Mesenteric fat pad (tissue), 1 donor: ENCODE results near the gene MFSD6L. TPM values are rescaled to one million over a fixed set of nuclear protein-coding genes. Genes with fewer than 3 reads are reported as not detected.
"Not testable (repeated sequence)": the region's sequence is repeated elsewhere in the genome, so short reads cannot be mapped to it uniquely, and the experiment has no call there.

Source experiments
- DNase-seq: peaks from one replicate; pipeline ENCODE4 v3.0.0-alpha.2; 2020; ENCODE audit warnings: low spot score
- total RNA-seq: library from RNA; stranded (reverse); fragmentation: NEBNext Ultra II Directional; extraction: Animal tissue kit (Norgen Biotek cat#: 25700); gene quantifications from one replicate; pipeline ENCODE4 v1.2.1, GENCODE V29; 2021
- donor health status: DM: yes; HTN: yes; CAD: no.

Gene MFSD6L
- total RNA-seq, 1 donor from 2014 or later: not detected

GRCh38 chr17:8826808-8827435, 27.8 kb upstream of the MFSD6L start:
- peak; percentile 76 for DNase-seq

GRCh38 chr17:8825802-8826201, 26.6 kb upstream of the MFSD6L start:
- DNase-seq: peak; percentile 37

GRCh38 chr17:8823279-8823678, 24.1 kb upstream of the MFSD6L start:
- DNase-seq: peak; percentile 41

DNA sequence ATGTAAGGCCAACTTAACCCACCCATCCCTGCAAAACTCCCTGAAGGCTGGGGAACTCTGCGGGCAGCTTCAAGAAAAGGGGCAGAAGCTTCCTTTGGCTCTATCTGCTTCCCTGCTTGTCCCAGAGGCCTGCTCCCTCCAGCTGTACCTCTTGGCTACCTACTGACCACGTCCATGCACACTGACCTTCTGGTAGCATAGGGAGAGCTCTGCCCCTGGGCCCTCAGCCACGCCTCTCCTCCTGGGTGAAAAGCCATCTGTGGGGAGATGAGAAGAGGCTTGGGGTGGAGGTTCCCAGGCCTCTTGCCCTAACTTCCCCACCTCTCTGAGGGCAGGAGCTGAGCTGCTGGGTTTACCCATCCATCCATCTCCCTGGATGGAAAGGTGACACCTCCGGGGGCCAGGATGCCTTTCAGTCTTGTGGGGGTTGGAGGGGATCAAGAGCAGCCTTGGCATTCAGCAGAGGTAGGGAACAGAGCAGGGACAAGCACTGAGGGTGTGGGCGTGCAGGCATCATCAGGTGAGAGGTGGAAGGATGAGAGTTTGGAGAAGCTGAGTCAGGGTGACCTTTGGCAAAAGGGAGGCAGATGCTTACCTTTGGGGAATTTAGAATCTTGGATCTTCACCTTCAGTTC, 23.4 kb upstream of the MFSD6L start:
- DNase-seq: peak; percentile 53

DNA sequence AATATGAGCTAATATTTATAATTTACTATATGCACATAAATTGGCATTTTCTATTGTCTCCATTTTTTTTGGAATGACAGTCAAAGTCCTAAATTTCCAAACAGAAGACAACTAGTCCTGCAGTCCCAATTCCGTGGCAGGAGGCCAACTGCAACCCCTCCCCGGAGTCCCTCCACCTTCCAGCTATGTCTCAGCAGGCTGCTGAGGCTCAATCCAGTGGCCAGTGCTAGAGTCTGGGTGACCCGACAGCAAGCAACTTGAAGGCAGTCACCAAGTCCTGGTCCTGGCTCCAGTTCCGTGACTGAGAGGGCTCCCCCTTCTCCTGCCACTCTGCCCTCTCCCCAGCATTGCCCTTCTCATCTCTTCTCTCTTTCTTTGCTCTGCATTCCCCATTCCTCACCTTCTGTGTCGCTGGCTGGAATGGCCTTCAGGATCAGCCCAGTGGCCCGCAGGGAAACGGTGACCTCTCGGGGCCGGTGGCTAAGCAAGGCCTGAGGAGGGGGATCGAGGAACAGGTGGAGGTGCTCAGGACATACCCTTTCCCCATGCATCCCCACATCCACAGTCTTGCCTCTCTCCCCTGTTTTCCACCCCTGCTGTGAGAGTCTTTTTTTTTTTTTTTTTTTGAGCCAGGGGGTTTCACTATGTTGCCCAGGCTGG, 22.4 kb upstream of the MFSD6L start:
- DNase-seq: peak; percentile 62

- peak; percentile 37 for DNase-seq
Observed at GRCh38 chr17:8820311-8821010, 21.3 kb upstream of the MFSD6L start.

DNA sequence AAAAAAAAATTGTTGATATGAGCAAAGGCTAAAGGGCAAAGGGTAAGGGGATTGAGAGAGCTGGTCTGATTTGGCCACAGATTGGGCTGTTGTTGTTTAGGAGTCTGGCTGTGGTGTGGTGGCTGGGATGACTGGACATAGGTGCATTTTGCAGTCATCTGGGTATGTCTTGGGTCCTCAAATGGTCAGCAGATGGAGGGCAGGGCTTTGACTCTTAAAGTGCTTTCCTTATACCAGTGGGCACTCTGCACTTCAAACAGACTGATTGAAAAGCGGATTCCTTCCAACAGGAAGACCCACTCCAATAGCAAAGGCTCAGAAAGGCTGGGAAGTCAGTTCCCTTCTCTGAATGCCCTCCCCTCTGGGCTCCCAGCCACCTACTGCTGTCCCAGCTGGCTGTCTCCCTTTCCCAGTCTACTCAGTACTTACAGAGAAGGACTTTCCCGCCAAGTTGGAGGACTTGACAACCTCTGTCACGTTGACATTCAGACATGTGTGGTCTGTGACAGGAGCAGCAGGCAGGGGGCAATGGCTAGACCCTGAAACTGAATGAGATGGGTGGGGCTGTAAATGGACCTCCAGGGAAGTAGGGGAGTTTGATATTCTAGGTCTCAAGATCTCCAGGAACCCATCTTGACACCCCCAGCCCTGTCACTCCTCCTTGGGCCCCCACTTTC, 19.6 kb upstream of the MFSD6L start:
- DNase-seq: peak; percentile 71

GRCh38 chr17:8818047-8818446, 18.9 kb upstream of the MFSD6L start:
- DNase-seq: peak; percentile 59

DNA sequence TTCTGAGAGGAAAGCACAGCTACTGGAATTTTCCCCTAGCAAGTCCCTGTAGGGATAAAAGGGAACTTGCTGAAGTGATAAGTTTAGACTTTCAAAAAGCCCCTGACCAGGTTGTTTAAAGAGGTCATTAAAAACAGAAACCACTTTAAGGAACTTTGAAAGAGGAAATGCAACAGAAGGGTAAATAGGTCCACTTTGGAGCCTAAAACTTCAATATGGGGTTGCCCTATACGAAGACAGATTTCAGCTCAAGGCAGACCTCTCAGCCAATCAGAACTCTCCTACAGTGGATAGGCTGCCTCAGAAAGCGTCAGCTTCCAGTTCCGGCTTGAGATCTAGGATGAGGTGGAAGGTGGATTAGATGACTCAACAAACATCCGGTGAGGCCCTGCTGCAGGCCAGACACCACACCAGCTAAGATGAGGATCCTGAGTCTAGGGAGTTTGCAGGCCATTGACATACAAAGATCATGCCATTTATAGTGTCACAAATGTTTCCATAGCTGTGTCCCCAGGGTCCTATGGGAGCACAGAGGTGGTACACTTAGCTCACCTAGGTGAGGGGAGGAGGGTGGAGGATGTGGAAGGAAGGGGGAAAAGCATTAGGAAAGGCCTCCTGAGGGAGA, 7.9 kb upstream of the MFSD6L start:
- no peak for DNase-seq

DNA sequence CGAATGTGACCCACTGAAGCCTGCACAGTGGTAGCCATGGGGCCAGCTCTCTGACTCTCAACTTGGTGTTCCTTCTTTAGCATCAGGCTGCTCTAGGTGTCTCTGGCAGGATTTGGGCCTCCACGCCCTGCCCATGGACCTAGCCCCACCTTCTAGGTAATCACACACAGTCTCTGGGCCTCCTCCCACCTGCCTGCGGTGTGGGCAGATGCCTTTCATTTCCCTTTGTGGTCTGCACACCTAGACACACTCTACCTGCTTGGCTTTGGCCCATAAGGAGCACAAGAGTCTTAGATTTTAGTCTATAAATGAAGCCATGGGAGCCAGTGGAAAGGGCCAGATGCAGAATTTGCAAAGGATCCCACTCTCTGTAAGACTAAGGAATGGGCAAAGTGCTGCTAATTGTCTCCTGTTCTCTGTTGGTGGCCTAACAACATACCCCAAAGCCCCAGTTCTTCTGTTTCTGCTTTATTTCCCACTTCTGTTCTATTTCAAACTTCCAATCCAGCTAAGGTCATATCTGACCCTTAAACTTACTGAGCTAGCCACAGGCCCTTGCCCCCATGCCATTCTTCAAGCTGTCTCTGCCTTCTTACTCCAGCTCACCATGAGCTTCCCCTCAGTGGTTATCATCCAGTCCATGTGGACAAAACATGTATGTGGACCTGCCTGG, 7.2 kb upstream of the MFSD6L start:
- DNase-seq: no peak

- DNase-seq: not testable (repeated sequence)
Observed at GRCh38 chr17:8805396-8805795, 6.2 kb upstream of the MFSD6L start.

GRCh38 chr17:8803531-8804420, 4.6 kb upstream of the MFSD6L start:
- DNase-seq: no peak

DNA sequence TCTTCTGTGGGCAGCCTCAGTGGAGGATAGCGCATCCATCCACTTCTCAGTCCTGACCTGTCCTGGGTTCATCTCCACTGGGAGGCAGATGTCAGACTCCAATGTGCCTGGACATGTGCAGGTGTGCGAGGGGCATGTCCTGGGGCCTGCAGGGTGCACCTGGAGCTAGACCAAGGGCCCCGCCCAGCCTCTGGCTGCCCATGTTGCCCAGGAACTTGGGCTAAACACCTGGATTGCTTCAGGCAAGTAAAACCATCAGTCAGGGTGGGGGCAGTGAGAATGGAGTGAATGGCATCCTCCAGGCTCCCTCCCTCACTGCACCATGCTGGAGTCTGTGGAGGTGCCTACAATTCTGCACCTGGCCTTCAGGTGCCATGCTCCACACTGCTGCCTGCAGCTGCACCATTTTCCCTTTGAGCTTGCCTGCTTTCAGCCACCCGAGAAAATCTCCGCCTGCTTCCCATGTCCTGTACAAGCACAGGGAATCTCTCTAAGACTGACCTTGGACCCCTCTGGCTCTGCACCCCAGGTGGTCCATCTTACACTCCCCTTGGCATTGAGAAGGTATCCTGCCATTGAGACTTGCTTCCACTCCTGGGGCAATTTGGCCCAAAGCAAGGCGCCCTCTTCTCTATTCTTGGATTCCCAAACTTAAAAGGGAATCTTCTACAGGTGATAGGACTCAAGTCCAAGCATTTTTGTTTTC, 2.1 kb upstream of the MFSD6L start:
- no peak for DNase-seq

DNA sequence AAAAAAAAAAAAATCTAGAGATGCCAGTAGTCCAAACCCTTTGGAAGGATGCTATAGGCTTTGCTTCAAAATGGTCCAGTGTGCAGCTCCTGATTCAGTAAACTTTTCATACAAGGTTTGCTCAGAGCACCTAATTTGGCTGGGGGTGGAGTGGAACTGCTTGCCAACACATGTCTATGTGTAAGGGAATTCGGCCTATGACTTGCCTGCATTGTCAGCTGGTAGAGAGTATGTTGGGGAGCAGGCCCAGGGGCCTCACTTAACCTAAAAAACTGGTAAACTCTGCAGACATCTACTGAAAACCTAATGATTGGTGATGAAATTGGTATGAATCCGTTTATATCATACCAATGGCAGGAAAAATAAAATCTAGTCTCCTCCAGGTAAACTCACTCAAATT, 1.5 kb upstream of the MFSD6L start:
- no peak for DNase-seq

GRCh38 chr17:8799570-8800212, 526 bp upstream of the MFSD6L start:
- no peak for DNase-seq

GRCh38 chr17:8798176-8798845, 854 bp downstream of the MFSD6L start:
- no peak for DNase-seq

DNA sequence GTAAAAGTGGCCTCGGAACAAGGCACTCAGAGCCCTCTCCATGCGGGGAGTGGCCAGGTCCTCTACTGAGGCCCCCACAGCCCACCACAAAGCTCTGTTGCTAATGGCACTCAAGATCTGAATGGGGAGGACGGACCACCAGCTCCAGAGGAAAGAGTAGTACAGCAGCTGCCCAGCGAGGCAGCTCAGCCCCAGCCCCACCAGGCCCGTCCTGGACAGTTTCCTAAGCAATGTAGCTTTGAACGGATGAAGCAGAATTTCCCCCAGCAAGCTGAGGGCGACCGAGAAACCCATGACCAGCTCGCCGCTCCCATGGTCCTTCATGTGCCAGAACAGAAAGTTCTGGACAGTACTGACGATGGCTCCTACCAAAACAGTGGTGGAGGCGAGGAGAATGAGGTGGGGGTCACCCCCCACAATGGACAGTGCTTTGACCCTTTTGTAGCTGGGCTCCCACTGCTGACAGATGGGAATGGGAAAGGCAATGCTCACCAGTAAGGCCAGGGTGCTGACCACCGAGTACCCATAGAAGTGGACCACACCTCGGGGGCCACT, 1.5 kb downstream of the MFSD6L start:
- no peak for DNase-seq
